GM10847 (cell line): ENCODE measurements around the gene AOPEP.

Experiments used
- POLR2A ChIP-seq: IDR thresholded peaks from 2 replicates; pipeline ENCODE4 v1.6.1; 2011; ENCODE audit not compliant: insufficient read length; ENCODE audit errors: extremely low read depth

Gene AOPEP

DNA sequence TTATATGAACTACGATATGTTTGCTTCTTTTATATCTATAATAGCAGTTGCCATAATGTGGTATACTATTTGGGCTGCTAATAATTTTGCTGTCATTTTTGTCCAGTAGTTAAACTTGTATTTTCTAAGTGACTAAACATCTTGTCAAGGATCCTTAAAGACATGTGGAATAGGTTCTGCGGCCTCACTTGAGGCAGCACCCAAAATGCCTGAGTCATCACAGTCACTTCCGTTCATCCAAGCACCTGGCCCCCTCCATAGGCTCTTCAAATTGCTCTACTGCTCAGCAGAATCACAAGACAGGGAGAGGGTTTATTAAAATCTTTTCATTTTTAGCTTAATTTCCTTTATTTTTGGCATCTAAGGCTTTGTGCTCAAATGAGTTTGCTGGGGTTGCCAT is 259.1 kb downstream of the AOPEP start:
- TF ChIP-seq POLR2A, result no peak

DNA sequence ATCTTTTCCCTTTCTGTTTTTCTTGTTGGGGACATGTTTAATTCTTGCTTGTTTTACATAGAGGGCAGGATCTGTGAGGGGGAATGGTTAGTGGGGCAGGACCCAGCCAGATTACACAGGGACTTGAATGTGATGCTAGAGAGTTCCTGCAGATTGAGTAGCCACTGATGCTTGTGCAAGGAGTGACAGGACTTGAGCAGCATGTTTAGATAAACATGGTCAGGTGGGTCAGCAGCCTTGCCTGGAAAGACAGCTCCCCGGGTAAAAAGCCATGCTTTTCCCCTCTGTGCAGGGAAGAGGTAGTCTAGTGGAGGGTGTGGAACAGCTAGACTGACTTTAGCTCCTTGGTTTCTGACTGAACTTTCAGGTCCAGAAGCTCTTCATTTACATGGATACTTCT is 261.2 kb downstream of the AOPEP start:
- TF ChIP-seq POLR2A, result no peak

DNA sequence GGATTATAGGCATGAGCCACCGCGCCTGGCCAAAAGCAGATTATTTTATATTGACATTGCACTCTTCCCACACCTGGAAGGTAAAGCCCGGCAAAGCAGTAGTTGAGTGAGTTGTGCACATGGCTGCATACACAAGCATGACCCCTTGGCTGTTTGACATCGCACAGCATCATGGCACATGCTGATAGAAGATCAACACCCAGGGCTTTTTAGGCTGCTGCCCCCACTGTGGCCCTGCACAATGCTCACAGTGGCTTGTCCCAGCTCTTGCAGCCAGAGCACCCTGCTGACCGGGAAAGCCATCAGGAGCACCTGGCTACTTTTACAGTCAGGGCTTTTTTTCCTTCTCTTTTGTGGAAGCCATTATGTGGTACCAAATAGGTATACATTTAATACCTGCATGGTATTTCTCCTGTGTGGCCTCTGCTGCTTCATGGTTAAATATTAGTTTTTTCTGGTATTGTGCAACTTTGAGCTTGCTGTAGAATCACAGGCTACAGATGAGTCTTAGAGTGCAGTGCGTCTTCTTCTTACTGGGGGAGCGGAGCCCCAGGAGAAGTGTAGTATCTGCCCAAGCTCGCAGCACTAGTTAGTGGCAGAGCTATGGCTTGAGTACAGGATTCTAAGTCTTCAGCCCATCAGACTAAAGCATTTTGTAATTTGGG is 264.5 kb downstream of the AOPEP start:
- TF ChIP-seq POLR2A, result no peak

DNA sequence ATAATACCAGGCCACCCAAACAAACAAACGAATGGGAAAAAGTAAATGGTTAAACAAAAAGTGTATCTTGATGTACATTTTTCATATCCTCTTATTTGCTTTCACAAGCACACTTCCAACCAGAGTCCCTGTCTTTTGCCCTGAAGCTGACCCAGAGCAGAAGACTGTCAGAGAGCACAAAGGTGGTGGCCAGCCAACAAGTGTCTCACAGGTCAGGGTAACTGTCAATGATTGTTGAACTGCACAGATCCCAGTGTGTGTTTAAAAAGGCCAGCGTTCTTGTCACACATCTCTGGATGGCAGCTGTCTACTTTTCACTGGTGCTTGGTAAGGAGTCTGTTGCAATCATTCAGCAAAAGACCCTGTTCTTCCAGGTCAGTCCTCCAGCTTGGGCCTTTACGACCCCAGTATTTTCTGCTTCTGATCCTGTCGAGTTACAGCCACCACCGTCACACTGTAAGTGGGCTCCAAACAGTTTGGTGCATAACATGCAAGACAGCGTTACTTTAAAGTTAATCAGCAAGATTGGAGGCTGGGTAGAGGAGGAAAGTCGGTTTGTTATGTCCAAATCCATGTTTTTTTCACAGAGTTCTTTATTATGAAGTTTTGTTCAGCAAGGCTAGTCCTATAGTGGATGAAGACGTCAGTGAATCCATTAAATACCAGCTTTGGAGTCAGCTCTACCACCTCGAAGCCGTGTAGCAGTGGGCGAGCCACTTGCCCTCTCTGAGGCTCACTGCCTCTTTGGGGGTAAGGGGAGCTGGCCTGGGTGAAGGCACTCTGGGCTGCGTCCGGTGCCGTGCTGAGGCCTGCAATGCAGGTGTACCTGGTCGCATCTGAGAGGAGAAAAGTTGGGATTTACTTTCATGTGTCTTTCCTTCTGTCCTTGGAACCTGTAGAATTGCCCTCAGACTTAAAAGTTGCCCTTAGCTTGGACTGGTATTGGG is 265.7 kb downstream of the AOPEP start:
- TF ChIP-seq POLR2A, result no peak

DNA sequence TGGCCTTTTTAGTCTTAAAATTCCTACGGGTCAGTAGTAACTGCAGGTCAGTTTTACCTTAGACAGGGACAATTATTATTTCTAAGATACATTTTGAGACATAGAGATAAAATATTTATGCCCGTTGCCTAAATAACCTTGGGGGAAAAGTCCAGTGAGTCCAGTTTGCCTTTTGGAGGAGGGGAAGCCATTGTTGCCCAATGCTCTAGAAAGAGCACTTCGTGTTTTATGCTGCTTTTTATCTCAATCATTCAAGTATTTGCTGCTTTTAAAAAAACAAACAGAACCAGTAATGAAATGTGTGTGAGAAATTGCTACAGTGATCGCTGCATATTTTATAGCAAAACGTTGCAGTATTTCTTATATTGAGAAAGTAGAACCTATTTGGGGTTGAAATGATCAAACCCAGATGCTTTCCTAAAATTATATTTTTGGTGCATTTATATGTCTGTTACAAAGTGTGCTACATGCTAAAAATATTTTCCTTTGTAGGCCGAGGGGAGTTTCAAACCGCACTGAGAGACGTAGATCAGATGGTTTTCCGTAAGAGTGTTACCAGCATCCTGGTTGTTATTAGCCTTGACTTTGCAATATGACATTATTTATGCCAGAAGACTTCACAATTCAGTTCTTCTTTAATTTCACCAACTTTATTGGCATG is 266.8 kb downstream of the AOPEP start:
- no peak for TF ChIP-seq POLR2A

DNA sequence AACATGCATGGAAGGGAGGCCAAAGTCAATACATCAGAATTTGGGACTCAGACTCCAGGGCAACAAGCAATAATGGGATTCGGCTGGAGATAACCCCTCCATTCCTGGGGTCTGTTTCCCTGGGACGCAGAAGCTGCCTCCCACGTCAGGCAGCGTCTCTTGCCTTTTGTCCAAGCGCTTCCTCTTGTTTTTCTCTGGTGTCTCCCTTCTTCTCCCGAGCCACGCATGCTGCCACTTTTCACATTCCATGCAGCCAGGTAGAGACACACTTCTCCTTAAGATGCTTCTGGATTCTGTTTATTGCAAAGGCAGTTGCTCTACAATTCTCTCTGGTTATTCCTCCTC is 267.3 kb downstream of the AOPEP start:
- TF ChIP-seq POLR2A, result no peak

DNA sequence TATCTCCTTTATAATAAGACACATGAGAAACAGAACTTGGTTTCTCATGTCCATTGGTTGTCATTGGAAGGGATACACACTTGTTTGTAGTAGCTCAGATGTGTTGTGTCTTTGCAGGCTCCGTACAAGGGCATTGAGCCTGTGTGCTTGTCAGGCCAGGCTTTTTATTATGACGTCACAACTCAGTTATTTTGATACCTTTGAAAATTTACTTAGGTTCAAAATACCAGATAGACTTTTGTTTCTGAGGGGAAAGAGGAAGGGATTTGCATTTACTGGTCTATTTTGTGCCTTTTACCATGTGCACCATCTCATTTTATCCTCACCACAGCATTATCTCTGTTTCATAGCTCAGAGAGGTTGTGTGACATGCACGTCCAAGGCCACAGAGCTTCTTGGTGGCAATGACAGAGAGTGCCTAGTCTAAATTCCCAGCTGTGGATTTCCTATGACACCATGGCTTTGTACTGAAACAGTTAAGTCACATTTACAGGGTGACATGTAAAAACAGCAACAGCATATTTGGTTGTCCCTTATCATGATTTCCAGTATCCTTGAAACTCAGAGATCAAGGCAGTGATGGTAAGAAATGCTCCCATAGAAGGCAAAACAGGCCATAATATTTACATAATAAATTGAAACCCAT is 268.7 kb downstream of the AOPEP start:
- TF ChIP-seq POLR2A, result no peak

DNA sequence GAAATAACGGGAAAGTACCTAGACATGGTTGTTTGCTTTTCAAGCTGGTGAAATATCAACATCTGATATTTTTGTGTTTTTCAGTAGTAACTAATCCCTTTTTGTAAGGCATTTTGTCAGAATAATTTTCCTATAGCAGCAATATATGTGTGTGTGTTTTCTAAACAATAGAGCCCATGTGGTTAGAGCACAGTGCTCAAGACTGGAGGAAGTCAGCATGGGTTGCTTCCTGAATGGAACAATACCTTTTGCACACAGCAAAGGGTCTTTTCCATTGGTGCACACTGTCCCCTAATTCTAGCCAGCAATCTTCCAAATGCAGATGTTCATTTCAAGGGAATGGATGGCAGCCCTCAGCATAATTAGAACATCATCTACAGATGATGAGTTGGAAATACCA is 270.1 kb downstream of the AOPEP start:
- TF ChIP-seq POLR2A, result no peak

DNA sequence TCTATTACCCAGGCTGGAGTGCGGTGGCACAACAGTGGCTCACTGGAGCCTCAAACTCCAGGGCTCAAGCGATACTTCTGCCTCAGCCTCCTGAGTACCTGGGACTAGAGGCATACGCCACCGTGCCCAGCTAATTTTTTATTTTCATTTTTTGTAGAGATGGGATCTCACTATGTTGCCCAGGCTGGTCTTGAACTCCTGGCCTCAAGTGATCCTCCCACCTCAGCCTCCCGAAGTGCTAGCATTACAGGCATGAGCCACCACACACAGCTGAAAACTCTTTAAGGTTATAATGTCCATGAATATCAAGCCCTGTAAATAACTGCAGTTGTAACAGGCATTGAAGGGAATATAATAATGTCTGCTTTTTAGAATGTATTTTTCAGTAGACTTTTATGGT is 271.2 kb downstream of the AOPEP start:
- TF ChIP-seq POLR2A, result no peak

DNA sequence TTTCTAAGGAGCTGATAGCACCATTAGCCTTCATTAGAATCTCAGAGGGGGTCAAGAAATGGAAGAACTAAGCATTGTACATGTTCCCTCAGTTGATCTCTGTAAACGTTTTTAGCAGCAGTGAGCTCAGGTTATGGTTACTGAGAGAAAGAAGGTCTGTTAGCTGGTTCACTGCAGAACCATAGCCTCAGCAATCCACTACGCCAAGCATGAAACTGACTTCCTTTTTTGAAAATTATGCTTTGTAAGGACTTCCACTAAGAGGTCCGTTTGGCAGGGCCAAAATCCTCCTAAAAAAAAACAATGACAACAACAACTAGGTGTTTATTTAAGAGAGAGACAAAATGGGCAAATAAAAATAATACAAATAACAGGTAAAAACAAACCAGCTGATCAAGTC is 273.3 kb downstream of the AOPEP start:
- TF ChIP-seq POLR2A, result no peak

DNA sequence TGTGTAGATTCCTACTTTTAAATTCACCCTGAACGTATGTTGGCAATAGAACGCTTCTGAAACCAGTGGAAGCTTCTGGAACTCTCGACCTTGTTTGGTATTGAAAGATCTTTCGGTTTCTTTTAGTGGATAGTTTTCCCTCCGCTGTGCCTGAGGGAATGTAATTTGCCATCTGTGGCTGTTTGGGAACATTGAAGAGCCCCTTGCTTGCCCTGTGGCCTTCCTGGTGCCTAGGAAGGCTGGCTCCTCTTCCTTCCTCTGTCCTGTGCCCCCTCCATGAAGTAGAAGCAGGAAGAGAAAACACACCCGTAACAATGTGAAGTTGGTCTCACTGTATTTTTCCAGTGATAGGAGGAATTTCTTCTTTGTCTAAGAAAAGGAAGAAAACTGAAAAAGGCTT is 274.3 kb downstream of the AOPEP start:
- TF ChIP-seq POLR2A, result no peak

DNA sequence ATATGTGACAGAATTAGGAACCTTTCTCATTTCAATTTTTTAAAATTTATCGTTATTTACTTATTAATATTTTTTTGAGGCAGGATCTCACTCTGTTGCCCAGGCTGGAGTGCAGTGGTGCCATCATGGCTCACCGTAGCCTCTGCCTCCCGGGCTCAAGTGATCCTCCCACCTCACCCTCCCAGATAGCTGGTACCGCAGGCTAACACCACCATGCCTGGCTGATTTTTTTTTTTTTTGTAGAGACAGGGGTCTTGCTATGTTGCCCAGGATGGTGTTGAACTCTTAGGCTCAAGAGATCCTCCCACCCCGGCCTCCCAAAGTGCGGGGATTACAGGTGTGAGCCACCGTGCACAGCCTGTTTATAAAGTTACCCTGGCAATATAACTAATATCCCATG is 275.2 kb downstream of the AOPEP start:
- TF ChIP-seq POLR2A, result no peak

DNA sequence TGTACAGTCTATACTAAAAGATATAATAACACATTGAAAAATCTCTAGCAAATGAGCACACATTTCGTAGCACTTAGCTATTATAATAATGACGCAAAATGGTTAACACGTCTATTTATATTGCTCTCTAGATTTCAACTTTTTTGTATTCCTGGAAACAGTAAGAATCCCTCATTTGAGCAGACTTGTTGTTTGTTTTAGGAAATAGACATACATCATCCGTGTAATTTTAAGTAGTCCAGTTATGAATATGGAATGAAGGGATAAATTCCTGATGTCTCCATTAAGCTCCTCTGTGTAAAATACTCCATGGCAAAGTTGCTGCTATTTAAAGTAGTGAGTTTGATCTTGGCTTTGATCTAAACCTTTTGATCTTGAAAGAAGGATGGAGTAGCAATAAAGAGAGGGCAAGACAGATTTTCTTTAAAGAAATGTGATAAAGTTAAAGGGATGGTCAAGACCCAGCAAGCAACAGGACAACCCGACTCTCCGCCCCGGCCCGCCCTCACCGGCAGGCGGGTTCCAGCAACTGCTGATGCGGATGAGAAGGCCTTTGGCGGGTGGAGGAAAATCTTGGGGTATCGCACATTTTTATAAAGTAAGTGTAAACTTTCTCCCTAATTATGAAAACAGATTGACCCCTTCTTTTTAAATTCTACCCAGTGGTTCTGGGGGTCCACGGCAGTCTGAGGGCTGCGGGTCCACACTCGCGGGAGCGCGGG is 277.4 kb downstream of the AOPEP start:
- TF ChIP-seq POLR2A, result no peak

DNA sequence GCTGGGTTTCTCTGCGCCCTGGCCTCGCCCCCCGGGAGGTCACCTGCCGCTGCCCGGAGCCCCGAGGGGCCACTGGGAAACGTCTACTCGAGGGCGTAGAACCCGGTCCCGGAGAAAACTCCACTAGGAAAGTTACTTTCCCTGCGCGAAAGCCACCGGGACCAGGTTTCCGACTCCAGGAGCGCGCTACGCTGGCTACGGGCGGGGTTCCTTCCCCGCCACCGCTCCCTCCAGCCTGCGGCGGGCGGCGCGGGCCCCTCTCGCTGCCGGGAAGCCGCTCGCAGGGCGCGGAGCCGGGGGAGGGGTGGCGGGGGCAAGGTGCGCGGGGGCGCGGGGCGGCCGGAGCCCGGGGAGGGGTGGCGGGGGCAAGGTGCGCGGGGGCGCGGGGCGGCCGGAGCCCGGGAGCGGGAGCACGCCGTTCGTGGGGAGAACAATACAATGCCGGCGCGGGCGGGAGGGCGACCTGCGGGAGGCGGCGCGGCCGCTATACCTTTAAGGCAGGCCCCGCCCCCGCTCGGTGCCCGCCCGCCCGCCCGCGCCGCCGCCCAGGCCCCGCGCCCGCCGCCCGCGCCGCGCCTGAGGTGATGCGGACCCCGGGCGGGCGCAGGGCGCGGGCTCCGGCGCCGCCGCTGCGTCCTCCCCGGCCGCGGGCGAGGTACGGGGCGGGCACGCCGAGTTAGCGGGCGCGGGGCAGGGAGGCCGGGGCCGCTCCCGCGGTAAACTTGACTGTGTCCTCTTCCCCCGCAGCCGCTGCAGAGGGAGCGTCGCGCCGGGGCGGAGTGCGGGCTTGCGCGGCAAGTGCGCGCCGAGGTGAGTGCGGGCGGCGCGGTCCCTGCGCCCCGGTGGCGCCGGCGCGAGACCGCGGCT is 278.1 kb downstream of the AOPEP start:
- TF ChIP-seq POLR2A, result no peak
